ENCODE data around the gene SC5D.
A peak's percentile ranks its signal among the peaks of the same experiment; 100 is the strongest.

SC5D gene, protein sequence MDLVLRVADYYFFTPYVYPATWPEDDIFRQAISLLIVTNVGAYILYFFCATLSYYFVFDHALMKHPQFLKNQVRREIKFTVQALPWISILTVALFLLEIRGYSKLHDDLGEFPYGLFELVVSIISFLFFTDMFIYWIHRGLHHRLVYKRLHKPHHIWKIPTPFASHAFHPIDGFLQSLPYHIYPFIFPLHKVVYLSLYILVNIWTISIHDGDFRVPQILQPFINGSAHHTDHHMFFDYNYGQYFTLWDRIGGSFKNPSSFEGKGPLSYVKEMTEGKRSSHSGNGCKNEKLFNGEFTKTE

GRCh38 chr11:121292495-121293287, at the start of gene SC5D:
Gene SC5D, plus strand, starts transcription at chr11:121292771. Its CDS starts 10,605 bp downstream, at chr11:121303376.
- DNase-seq (ENCODE audit: low read depth): peak; percentile 78
- peak within 1 kb of the TSS; percentile 87 for H3K4me3 ChIP-seq (ENCODE audit: low read depth, low read length)
- TF ChIP-seq CTCF (IDR thresholded peaks at IDR 0.05; ENCODE audit: low read depth, low read length, missing control alignments): no peak

- no peak for DNase-seq (ENCODE audit: low read depth)
- TF ChIP-seq CTCF (IDR thresholded peaks at IDR 0.05; ENCODE audit: low read depth, low read length, missing control alignments): no peak
- no peak overlapping the region for H3K4me3 ChIP-seq (ENCODE audit: low read depth, low read length)
Measured at GRCh38 chr11:121244884-121245283, 47.7 kb upstream of the SC5D start.

- no peak overlapping the region for H3K4me3 ChIP-seq (ENCODE audit: low read depth, low read length)
- no peak for TF ChIP-seq CTCF (IDR thresholded peaks at IDR 0.05; ENCODE audit: low read depth, low read length, missing control alignments)
- no peak for DNase-seq (ENCODE audit: low read depth)
Measured at GRCh38 chr11:121246021-121246768, 46.4 kb upstream of the SC5D start.

DNA sequence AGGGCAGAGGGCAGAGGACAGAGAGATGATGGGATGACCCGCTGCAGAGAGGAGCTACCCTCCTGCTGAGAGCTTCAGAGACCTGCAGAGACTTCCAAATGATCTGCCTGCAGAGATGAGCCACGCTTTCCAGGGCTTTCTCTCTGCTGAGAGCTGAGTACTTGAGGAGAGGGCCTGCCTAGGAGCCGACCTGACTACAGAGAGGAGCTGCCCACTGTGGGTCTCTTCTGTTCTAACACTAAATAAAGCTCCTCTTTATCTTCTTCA, 45.9 kb upstream of the SC5D start:
- TF ChIP-seq CTCF (IDR thresholded peaks at IDR 0.05; ENCODE audit: low read depth, low read length, missing control alignments): no peak
- H3K4me3 ChIP-seq (ENCODE audit: low read depth, low read length): no peak overlapping the region
- no peak for DNase-seq (ENCODE audit: low read depth)

DNA sequence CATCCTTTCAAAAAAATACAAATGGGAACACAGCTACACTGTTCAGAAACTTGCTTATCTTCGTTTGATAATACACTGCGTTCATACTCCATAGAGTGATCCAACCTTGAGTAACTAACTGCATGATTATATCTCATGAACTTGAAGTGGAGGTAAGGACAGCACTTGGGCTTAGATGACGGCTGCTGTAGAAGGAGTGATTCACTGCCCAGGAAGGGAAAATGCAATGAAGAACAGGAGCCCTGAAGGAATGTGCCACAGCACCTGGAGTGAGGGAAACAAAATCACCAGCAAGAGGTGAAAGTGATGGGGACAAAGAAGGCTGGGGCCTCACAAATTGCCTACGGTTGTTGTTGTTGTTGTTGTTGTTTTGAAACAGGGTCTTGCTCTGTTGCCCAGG, 44.1 kb upstream of the SC5D start:
- DNase-seq (ENCODE audit: low read depth): no peak
- no peak for TF ChIP-seq CTCF (IDR thresholded peaks at IDR 0.05; ENCODE audit: low read depth, low read length, missing control alignments)
- H3K4me3 ChIP-seq (ENCODE audit: low read depth, low read length): no peak overlapping the region

- DNase-seq (ENCODE audit: low read depth): no peak
- peak; percentile 70 for TF ChIP-seq CTCF (IDR thresholded peaks at IDR 0.05; ENCODE audit: low read depth, low read length, missing control alignments)
- H3K4me3 ChIP-seq (ENCODE audit: low read depth, low read length): no peak overlapping the region
Measured at GRCh38 chr11:121249039-121249663, 43.4 kb upstream of the SC5D start.

Data from GM12864 (cell line).